HG03575 (cell line): ENCODE results near the gene ETV1.

ENCODE experiments used
- ATAC-seq: cut with Tn5 transposase; IDR thresholded peaks from one replicate; pipeline ENCODE4 v1.9.1; 2021; ENCODE audit not compliant: unreplicated experiment, insufficient number of reproducible peaks, low FRiP score; ENCODE audit errors: extremely low read depth

ETV1 gene

DNA sequence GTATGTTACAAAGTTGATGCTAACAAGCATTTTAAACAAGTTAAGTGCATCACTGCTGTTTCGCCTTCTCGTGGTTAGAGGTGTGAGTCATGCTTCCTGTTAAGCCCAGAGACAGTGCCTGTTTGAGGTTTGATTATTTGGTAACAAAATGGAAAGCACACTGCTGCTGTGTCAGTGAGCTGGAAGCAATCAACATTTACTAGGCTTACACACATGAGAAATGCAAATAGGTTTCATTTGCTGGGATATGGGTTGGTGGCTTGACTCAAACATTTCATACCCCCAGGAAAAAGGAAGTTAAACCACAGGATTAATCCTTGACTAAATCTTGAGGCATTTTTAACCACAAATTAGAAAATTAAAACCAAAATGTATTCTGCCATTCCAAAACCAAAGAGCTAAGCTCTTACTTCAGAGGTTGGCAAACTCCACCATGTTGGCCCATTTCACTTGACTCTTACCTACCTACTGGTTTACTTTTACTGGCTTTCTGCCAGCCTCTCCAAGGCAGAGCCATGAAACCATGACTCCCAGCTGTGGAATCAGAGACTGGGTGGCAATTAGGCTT, 139.2 kb downstream of the ETV1 start:
- ATAC-seq = no peak

- ATAC-seq = no peak
These were observed 140.1 kb downstream of the ETV1 start for GRCh38 chr7:13849163-13849892.

- ATAC-seq = no peak
These were observed 140.8 kb downstream of the ETV1 start for GRCh38 chr7:13848681-13849131.

DNA sequence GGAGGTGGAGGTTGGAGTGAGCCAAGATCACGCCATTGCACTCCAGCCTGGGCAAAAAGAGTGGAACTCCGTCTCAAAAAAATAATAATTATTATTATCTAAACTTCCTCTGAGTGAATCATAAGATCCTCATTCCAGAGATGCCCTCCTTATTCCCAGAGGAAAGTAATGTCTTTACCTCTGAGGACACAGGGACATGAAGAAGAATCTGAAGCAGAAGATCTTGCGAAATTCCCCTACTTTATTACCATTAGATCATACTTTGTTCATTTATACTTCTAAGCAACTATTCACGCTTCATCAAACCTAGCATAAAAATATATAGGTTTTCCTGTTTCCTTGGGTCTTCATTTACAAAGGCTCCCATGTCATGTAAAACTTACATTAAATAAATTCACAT, 143.1 kb downstream of the ETV1 start:
- ATAC-seq = no peak

GRCh38 chr7:13845601-13846000, 143.9 kb downstream of the ETV1 start:
- ATAC-seq = no peak

GRCh38 chr7:13844954-13845353, 144.5 kb downstream of the ETV1 start:
- ATAC-seq = no peak

DNA sequence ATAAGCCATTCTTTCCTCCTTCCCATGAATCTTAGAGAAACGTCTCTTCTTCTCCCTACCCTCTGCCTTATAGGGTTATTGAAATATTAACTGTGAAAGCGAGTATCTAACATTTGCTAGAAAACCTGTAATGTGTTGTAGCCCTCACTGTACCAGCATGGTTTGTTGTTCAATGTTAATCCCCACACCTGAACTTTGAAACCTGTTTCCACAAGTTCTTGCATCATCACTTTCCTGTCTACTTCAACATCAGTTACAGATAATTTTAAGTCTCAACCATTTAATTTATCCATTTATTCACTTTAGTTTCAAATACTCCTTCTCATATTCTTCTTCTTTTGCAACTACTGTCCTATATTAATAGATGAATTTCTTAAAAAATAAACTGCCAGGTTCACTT, 148.2 kb downstream of the ETV1 start:
- ATAC-seq = no peak
